OCI-LY7 (cell line): ENCODE results near the gene GEMIN5. TPM values are rescaled to one million over a fixed set of nuclear protein-coding genes. Genes with fewer than 3 reads are reported as not detected.

Experiments
- BruUV-seq: library from RNA; stranded (reverse); fragments of 400-500 nt; replicated peaks from 2 replicates; lab custom pipeline; 2021; lab: Mats Ljungman, UMichigan
- CTCF ChIA-PET: fragments of 300-600 bp; sonication (Branson Sonifier 250); formaldehyde crosslinking; loops from one replicate; lab custom pipeline; 2022; ENCODE audit warnings: antibody characterized with exemption; ENCODE audit not compliant: unreplicated experiment; lab: Charles Lee
- POLR2A ChIA-PET: fragments of 300-600 bp; sonication (Branson Sonifier 250); formaldehyde crosslinking; loops from one replicate; lab custom pipeline; 2022; ENCODE audit warnings: antibody characterized with exemption; lab: Charles Lee
- DNase-seq: peaks from one replicate; pipeline ENCODE4 v3.0.0-alpha.2; 2015; ENCODE audit warnings: low spot score
- H2AFZ ChIP-seq: fragments of 200-600 bp; sonication (generic), shearing (Covaris generic); 2 replicates; pipeline ENCODE4 v1.6.1; 2014; ENCODE audit warnings: mild to moderate bottlenecking, antibody characterized with exemption, low read length, moderate library complexity
- H3K27ac ChIP-seq: fragments of 200-600 bp; sonication (generic); 2 replicates; pipeline ENCODE4 v1.5.1; 2014; ENCODE audit warnings: mixed run types, low read depth, mild to moderate bottlenecking, moderate library complexity, low read length, inconsistent platforms; ENCODE audit not compliant: poor library complexity, severe bottlenecking
- H3K36me3 ChIP-seq: fragments of 200-600 bp; sonication (generic); 2 replicates; pipeline ENCODE4 v1.6.1; 2014; ENCODE audit warnings: mild to moderate bottlenecking, antibody characterized with exemption, low read length, moderate library complexity, mixed read lengths; ENCODE audit not compliant: insufficient read depth
- H3K4me1 ChIP-seq: fragments of 200-600 bp; sonication (generic); 2 replicates; pipeline ENCODE4 v1.5.1; 2014; ENCODE audit warnings: mild to moderate bottlenecking, low read length; ENCODE audit not compliant: insufficient read depth, poor library complexity, severe bottlenecking
- H3K4me2 ChIP-seq: fragments of 200-600 bp; sonication (generic); 2 replicates; pipeline ENCODE4 v1.6.1; 2014; ENCODE audit warnings: mild to moderate bottlenecking, low read length
- H3K4me3 ChIP-seq: fragments of 200-600 bp; sonication (generic); 2 replicates; pipeline ENCODE4 v1.5.1; 2014; ENCODE audit warnings: mild to moderate bottlenecking, low read depth, low read length; ENCODE audit not compliant: poor library complexity, severe bottlenecking
- H3K79me2 ChIP-seq: fragments of 200-600 bp; sonication (generic); 2 replicates; pipeline ENCODE4 v1.6.1; 2016; ENCODE audit warnings: low read depth, mild to moderate bottlenecking, low read length, moderate library complexity, mixed read lengths; ENCODE audit not compliant: insufficient read depth
- H3K9me2 ChIP-seq: fragments of 200-600 bp; sonication (generic); 2 replicates; pipeline ENCODE4 v1.6.1; 2016; ENCODE audit warnings: mild to moderate bottlenecking, low read length, mixed read lengths; ENCODE audit not compliant: insufficient read depth
- H3K9me3 ChIP-seq: fragments of 200-600 bp; sonication (generic); 2 replicates; pipeline ENCODE4 v1.6.1; 2014; ENCODE audit warnings: mild to moderate bottlenecking, mixed run types, low read length, mixed read lengths
- H4K20me1 ChIP-seq: fragments of 200-600 bp; sonication (generic); 2 replicates; pipeline ENCODE4 v1.6.1; 2014; ENCODE audit warnings: mild to moderate bottlenecking, antibody characterized with exemption, low read length, moderate library complexity, mixed read lengths; ENCODE audit not compliant: insufficient read depth
- EZH2phosphoT487 ChIP-seq: fragments of 200-600 bp; sonication (generic); IDR thresholded peaks from 2 replicates; pipeline ENCODE4 v1.6.1; 2018; ENCODE audit warnings: low read depth, borderline replicate concordance, mild to moderate bottlenecking, mixed run types, antibody characterized with exemption, low read length, moderate library complexity, mixed read lengths
- intact Hi-C: fragments of 100-400 bp; cut with micrococcal nuclease; formaldehyde crosslinking; loops from one replicate; pipeline ENCODE4 v1.10.0; 2022; ENCODE audit not compliant: unreplicated experiment
- total RNA-seq, 2 experiments: library from RNA; depleted of rRNA in 1 of 2; stranded (reverse); fragments of >200 nt in 1 of 2; shearing (Covaris generic) in 1 of 2; gene quantifications; 2 replicates each; pipeline ENCODE4 v1.2.3, GENCODE V29; 2014 to 2022
- TF ChIP-seq, protein P1 (sequence below): fragments of 200-600 bp; sonication (generic); conservative IDR thresholded peaks from 2 replicates; pipeline ENCODE4 v1.5.1; 2014; ENCODE audit warnings: mild to moderate bottlenecking, antibody characterized with exemption, low read length, moderate library complexity, mixed read lengths

The GEMIN5 gene
- total RNA-seq, 2 experiments from 2014 or later: 17.9 to 25.6 TPM

DNA sequence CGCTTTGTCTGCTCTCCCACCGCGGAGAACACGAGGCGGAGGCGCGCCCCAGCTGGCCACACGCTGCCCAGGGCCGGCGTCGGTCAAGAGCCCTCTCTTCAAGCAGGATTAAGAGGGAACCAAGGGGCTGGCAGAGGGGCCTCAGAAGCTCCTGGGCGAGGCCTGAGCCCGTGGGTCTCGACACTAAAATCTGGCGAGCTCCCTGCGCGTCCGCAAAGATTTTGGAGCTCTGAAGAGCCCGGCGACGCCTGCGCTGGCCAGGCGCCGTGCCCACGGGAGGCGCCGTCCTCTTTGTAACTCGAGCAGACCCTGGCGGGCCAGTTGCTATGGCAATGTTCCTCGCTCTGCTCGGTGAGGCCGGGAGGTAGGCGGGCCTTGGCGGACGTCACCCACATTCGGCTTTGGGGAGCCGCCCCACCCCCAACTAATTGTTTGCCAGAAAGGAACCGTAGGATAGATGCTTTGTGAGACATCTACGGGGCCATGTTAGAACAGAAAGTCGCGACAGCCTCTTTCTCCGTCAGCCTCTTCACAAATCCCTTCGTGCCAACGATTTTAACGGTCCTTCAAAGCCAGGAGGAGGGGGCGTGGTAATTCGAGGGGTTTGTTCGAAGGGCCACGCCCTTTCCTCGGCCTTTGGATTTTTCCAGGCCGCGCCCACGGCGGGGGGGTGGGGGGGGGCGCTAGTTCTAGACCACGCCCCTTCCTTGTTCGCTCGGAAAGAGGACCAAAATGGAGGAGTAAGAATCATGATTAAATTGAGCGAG, 80.3 kb downstream of the GEMIN5 start:
- Histone ChIP-seq H2AFZ (peak overlapping the region; percentile 85), H3K4me1 (peaks cover 34% of the 10 kb centered on the region), H3K9me3 (no peaks in the 10 kb centered on the region), H3K4me2 (peak overlapping the region; percentile 78), H4K20me1 (peaks cover 26% of the 10 kb centered on the region), H3K9me2 (no peaks in the 10 kb centered on the region), H3K4me3 (peak overlapping the region; percentile 97), H3K27ac (peak overlapping the region; percentile 89), H3K79me2 (peaks cover 42% of the 10 kb centered on the region), H3K36me3 (peaks cover 30% of the 10 kb centered on the region)
- TF ChIP-seq, protein P1, sequence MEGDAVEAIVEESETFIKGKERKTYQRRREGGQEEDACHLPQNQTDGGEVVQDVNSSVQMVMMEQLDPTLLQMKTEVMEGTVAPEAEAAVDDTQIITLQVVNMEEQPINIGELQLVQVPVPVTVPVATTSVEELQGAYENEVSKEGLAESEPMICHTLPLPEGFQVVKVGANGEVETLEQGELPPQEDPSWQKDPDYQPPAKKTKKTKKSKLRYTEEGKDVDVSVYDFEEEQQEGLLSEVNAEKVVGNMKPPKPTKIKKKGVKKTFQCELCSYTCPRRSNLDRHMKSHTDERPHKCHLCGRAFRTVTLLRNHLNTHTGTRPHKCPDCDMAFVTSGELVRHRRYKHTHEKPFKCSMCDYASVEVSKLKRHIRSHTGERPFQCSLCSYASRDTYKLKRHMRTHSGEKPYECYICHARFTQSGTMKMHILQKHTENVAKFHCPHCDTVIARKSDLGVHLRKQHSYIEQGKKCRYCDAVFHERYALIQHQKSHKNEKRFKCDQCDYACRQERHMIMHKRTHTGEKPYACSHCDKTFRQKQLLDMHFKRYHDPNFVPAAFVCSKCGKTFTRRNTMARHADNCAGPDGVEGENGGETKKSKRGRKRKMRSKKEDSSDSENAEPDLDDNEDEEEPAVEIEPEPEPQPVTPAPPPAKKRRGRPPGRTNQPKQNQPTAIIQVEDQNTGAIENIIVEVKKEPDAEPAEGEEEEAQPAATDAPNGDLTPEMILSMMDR: no peak
- TF ChIP-seq EZH2phosphoT487: no peak
- BruUV-seq: TSS peak; percentile 94
- ChIA-PET POLR2A (interaction anchor here (0.5 to 1.8 kb wide), 9 partner anchors 11 to 1086 kb away, joined by 3 to 7 read pairs (median 3); no protein-coding TSS in a partner anchor), CTCF (interaction anchor here (0.6 kb wide), 1 partner anchor 11 kb away, joined by 3 read pairs; no protein-coding TSS in a partner anchor)
- DNase-seq: peak; percentile 93
- intact Hi-C loops: loop anchor here (1.0 to 5.0 kb wide), 5 partner anchors 83 to 667 kb away; partner anchors contain the start of genes GALNT10, LARP1, MRPL22 and SAP30L

DNA sequence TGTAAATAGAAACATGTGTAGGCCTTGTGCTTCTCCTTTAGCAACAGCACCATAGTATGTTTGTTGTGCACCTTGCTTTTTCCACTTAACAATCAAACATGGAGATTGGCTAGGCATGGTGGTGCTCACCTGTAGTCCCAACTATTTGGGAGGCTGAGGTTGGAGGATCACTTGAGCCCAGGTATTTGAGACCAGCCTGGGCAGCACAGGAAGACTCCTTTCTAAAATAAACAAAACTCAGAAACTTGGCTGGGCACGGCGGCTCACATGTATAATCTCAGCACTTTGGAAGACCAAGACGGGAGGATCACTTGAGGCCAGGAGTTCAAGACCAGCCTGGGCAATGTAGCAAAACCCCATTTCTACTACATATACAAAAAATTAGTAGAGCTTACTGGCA, 86.7 kb downstream of the GEMIN5 start:
- no TSS peak for BruUV-seq
- Histone ChIP-seq H3K27ac (no peak overlapping the region), H3K9me2 (no peaks in the 10 kb centered on the region), H4K20me1 (no peaks in the 10 kb centered on the region), H3K9me3 (no peaks in the 10 kb centered on the region), H3K4me1 (no peaks in the 10 kb centered on the region), H3K4me2 (no peak overlapping the region), H3K79me2 (no peaks in the 10 kb centered on the region), H2AFZ (no peak overlapping the region), H3K36me3 (no peaks in the 10 kb centered on the region), H3K4me3 (no peak overlapping the region)
- ChIA-PET POLR2A (interaction anchor here (0.6 kb wide), 1 partner anchor 16 kb away, joined by 3 read pairs; no protein-coding TSS in a partner anchor), CTCF (no interaction called here)
- intact Hi-C loops: no loop called here
- no peak for DNase-seq
- TF ChIP-seq EZH2phosphoT487: no peak
- TF ChIP-seq, protein P1: no peak
